ENCODE measurements around the gene MOGAT2.

MOGAT2 gene

GRCh38 chr11:75763846-75764245 lies 46.2 kb downstream of the MOGAT2 start:
- Histone ChIP-seq H3K4me1 (ENCODE audit: control insufficient read depth, insufficient read depth, low read length) (peaks cover 2% of the 10 kb centered on the region), H3K36me3 (ENCODE audit: control insufficient read depth, insufficient read depth, low read length) (no peaks in the 10 kb centered on the region), H3K4me3 (ENCODE audit: low read depth, low read length) (no peak overlapping the region), H3K9ac (ENCODE audit: low read depth, low read length) (no peak overlapping the region), H3K9me3 (ENCODE audit: control insufficient read depth, insufficient read depth, low read length) (no peaks in the 10 kb centered on the region), H3K27me3 (ENCODE audit: control insufficient read depth, insufficient read depth, low read length) (peaks cover 30% of the 10 kb centered on the region)

GRCh38 chr11:75765116-75765515 lies 47.5 kb downstream of the MOGAT2 start:
- Histone ChIP-seq H3K4me3 (ENCODE audit: low read depth, low read length) (no peak overlapping the region), H3K9ac (ENCODE audit: low read depth, low read length) (no peak overlapping the region), H3K9me3 (ENCODE audit: control insufficient read depth, insufficient read depth, low read length) (no peaks in the 10 kb centered on the region), H3K4me1 (ENCODE audit: control insufficient read depth, insufficient read depth, low read length) (peaks cover 8% of the 10 kb centered on the region), H3K36me3 (ENCODE audit: control insufficient read depth, insufficient read depth, low read length) (no peaks in the 10 kb centered on the region), H3K27me3 (ENCODE audit: control insufficient read depth, insufficient read depth, low read length) (peaks cover 43% of the 10 kb centered on the region)

GRCh38 chr11:75766443-75767227 lies 49.0 kb downstream of the MOGAT2 start:
- H3K4me3 ChIP-seq (ENCODE audit: low read depth, low read length): no peak overlapping the region
- no peaks in the 10 kb centered on the region for H3K36me3 ChIP-seq (ENCODE audit: control insufficient read depth, insufficient read depth, low read length)
- H3K27me3 ChIP-seq (ENCODE audit: control insufficient read depth, insufficient read depth, low read length): peaks cover 58% of the 10 kb centered on the region

GRCh38 chr11:75767228-75767572 lies 49.6 kb downstream of the MOGAT2 start:
- no peaks in the 10 kb centered on the region for H3K9me3 ChIP-seq (ENCODE audit: control insufficient read depth, insufficient read depth, low read length)
- peaks cover 63% of the 10 kb centered on the region for H3K27me3 ChIP-seq (ENCODE audit: control insufficient read depth, insufficient read depth, low read length)
- no peak overlapping the region for H3K9ac ChIP-seq (ENCODE audit: low read depth, low read length)
- no peaks in the 10 kb centered on the region for H3K36me3 ChIP-seq (ENCODE audit: control insufficient read depth, insufficient read depth, low read length)
- no peak overlapping the region for H3K4me3 ChIP-seq (ENCODE audit: low read depth, low read length)
- H3K4me1 ChIP-seq (ENCODE audit: control insufficient read depth, insufficient read depth, low read length): peaks cover 10% of the 10 kb centered on the region

More at GRCh38 chr11:75766443-75767227, 49.0 kb downstream of the MOGAT2 start:
- Histone ChIP-seq H3K4me1 (ENCODE audit: control insufficient read depth, insufficient read depth, low read length) (peaks cover 10% of the 10 kb centered on the region), H3K9me3 (ENCODE audit: control insufficient read depth, insufficient read depth, low read length) (no peaks in the 10 kb centered on the region), H3K9ac (ENCODE audit: low read depth, low read length) (no peak overlapping the region)

GRCh38 chr11:75767793-75768111 lies 50.1 kb downstream of the MOGAT2 start:
- H3K9ac ChIP-seq (ENCODE audit: low read depth, low read length): no peak overlapping the region
- peak overlapping the region; percentile 13 for H3K4me3 ChIP-seq (ENCODE audit: low read depth, low read length)

GRCh38 chr11:75768112-75768908 lies 50.7 kb downstream of the MOGAT2 start, which contains the start of gene DGAT2:
DGAT2 (plus strand) TSS chr11:75768778; CDS start chr11:75768992, 214 bp downstream.
- H3K27me3 ChIP-seq (ENCODE audit: control insufficient read depth, insufficient read depth, low read length): peaks cover 69% of the 10 kb centered on the region
- H3K9me3 ChIP-seq (ENCODE audit: control insufficient read depth, insufficient read depth, low read length): no peaks in the 10 kb centered on the region
- no peaks in the 10 kb centered on the region for H3K36me3 ChIP-seq (ENCODE audit: control insufficient read depth, insufficient read depth, low read length)
- peak within 1 kb of the TSS; percentile 81 for H3K9ac ChIP-seq (ENCODE audit: low read depth, low read length)
- H3K4me1 ChIP-seq (ENCODE audit: control insufficient read depth, insufficient read depth, low read length): peaks cover 8% of the 10 kb centered on the region
- peak within 1 kb of the TSS; percentile 66 for H3K4me3 ChIP-seq (ENCODE audit: low read depth, low read length)

More at GRCh38 chr11:75767793-75768111, 50.1 kb downstream of the MOGAT2 start:
- H3K4me1 ChIP-seq (ENCODE audit: control insufficient read depth, insufficient read depth, low read length): peaks cover 10% of the 10 kb centered on the region
- peaks cover 66% of the 10 kb centered on the region for H3K27me3 ChIP-seq (ENCODE audit: control insufficient read depth, insufficient read depth, low read length)
- H3K36me3 ChIP-seq (ENCODE audit: control insufficient read depth, insufficient read depth, low read length): no peaks in the 10 kb centered on the region
- H3K9me3 ChIP-seq (ENCODE audit: control insufficient read depth, insufficient read depth, low read length): no peaks in the 10 kb centered on the region

- no peaks in the 10 kb centered on the region for H3K9me3 ChIP-seq (ENCODE audit: control insufficient read depth, insufficient read depth, low read length)
- peaks cover 64% of the 10 kb centered on the region for H3K27me3 ChIP-seq (ENCODE audit: control insufficient read depth, insufficient read depth, low read length)
- peak overlapping the region; percentile 37 for H3K9ac ChIP-seq (ENCODE audit: low read depth, low read length)
- peaks cover 8% of the 10 kb centered on the region for H3K4me1 ChIP-seq (ENCODE audit: control insufficient read depth, insufficient read depth, low read length)
- H3K36me3 ChIP-seq (ENCODE audit: control insufficient read depth, insufficient read depth, low read length): no peaks in the 10 kb centered on the region
- peak overlapping the region; percentile 66 for H3K4me3 ChIP-seq (ENCODE audit: low read depth, low read length)
Observed at GRCh38 chr11:75768909-75769771, 51.5 kb downstream of the MOGAT2 start.

GRCh38 chr11:75770102-75770501 lies 52.5 kb downstream of the MOGAT2 start:
- Histone ChIP-seq H3K9me3 (ENCODE audit: control insufficient read depth, insufficient read depth, low read length) (no peaks in the 10 kb centered on the region), H3K36me3 (ENCODE audit: control insufficient read depth, insufficient read depth, low read length) (no peaks in the 10 kb centered on the region), H3K4me3 (ENCODE audit: low read depth, low read length) (no peak overlapping the region), H3K9ac (ENCODE audit: low read depth, low read length) (no peak overlapping the region), H3K27me3 (ENCODE audit: control insufficient read depth, insufficient read depth, low read length) (peaks cover 63% of the 10 kb centered on the region), H3K4me1 (ENCODE audit: control insufficient read depth, insufficient read depth, low read length) (peaks cover 8% of the 10 kb centered on the region)

GRCh38 chr11:75771646-75772410 lies 54.2 kb downstream of the MOGAT2 start:
- Histone ChIP-seq H3K4me1 (ENCODE audit: control insufficient read depth, insufficient read depth, low read length) (peaks cover 13% of the 10 kb centered on the region), H3K9ac (ENCODE audit: low read depth, low read length) (no peak overlapping the region), H3K4me3 (ENCODE audit: low read depth, low read length) (no peak overlapping the region), H3K36me3 (ENCODE audit: control insufficient read depth, insufficient read depth, low read length) (no peaks in the 10 kb centered on the region), H3K27me3 (ENCODE audit: control insufficient read depth, insufficient read depth, low read length) (peaks cover 59% of the 10 kb centered on the region), H3K9me3 (ENCODE audit: control insufficient read depth, insufficient read depth, low read length) (no peaks in the 10 kb centered on the region)

GRCh38 chr11:75773595-75774353 lies 56.1 kb downstream of the MOGAT2 start:
- no peaks in the 10 kb centered on the region for H3K36me3 ChIP-seq (ENCODE audit: control insufficient read depth, insufficient read depth, low read length)
- no peak overlapping the region for H3K4me3 ChIP-seq (ENCODE audit: low read depth, low read length)
- H3K27me3 ChIP-seq (ENCODE audit: control insufficient read depth, insufficient read depth, low read length): peaks cover 48% of the 10 kb centered on the region
- no peaks in the 10 kb centered on the region for H3K9me3 ChIP-seq (ENCODE audit: control insufficient read depth, insufficient read depth, low read length)
- peaks cover 13% of the 10 kb centered on the region for H3K4me1 ChIP-seq (ENCODE audit: control insufficient read depth, insufficient read depth, low read length)
- no peak overlapping the region for H3K9ac ChIP-seq (ENCODE audit: low read depth, low read length)

Data from iPS-15b (cell line).